Measurements from ENCODE around the gene TIMP2. TPM values are rescaled to one million over a fixed set of nuclear protein-coding genes. Genes with fewer than 3 reads are reported as not detected.
A peak's percentile ranks its signal among the peaks of the same experiment; 100 is the strongest.

TIMP2 gene
- total and polyA plus RNA-seq, 2 donors (not counting 3 experiments of a cell fraction or from before 2014, with no cell fraction given), result 138 to 318 TPM

- H3K9me1 ChIP-seq (replicated peaks; ENCODE audit: control insufficient read depth, extremely low read depth, insufficient read depth, low read length), result no peaks in the 10 kb centered on the region
- H2AFZ ChIP-seq (ENCODE audit: low read depth, low read length), result no peak overlapping the region
- H3K4me1 ChIP-seq (ENCODE audit: control insufficient read depth, extremely low read depth, insufficient read depth, low read length), result peaks cover 21% of the 10 kb centered on the region
- TF ChIP-seq MYC (IDR thresholded peaks at IDR 0.05; ENCODE audit: low read depth, low read length) (no peak), GATA2 (IDR thresholded peaks at IDR 0.05; ENCODE audit: insufficient read depth, insufficient read length, low read depth, low read length) (no peak), CTCF (IDR thresholded peaks at IDR 0.05; ENCODE audit: extremely low read depth in 1 of 2, insufficient read depth in 1 of 2, low read depth in 1 of 2, low read length in 2 of 2) (no peak), POLR2AphosphoS5 (IDR thresholded peaks at IDR 0.05; ENCODE audit: insufficient read depth, low read depth, low read length) (no peak), POLR2A (IDR thresholded peaks at IDR 0.05; ENCODE audit: low read depth, low read length) (no peak), JUN (IDR thresholded peaks at IDR 0.05; ENCODE audit: borderline replicate concordance, insufficient read depth, insufficient read length, low read depth) (no peak)
- CTCF ChIA-PET, result interaction anchor here (1.0 kb wide), 1 partner anchor 8 kb away, joined by 3 read pairs; no protein-coding TSS in a partner anchor
- H3K9me3 ChIP-seq (replicated peaks; ENCODE audit: control insufficient read depth, insufficient read depth, low read length), result no peaks in the 10 kb centered on the region
- no peak for FAIRE-seq
- no peaks in the 10 kb centered on the region for H3K79me2 ChIP-seq (ENCODE audit: control insufficient read depth, insufficient read depth, low read length)
- H4K20me1 ChIP-seq (replicated peaks; ENCODE audit: control insufficient read depth, extremely low read depth, insufficient read depth, low read length), result no peaks in the 10 kb centered on the region
- no peak for DNase-seq (ENCODE audit: low read depth, low spot score)
- H3K27ac ChIP-seq (ENCODE audit: insufficient read depth, low read depth, low read length), result peak overlapping the region; percentile 93
- H3K36me3 ChIP-seq (ENCODE audit: control insufficient read depth in 2 of 2, extremely low read depth in 1 of 2, insufficient read depth in 2 of 2, low read length in 2 of 2), result peaks cover 2 to 9% of the 10 kb centered on the region in 2 experiments
- H3K4me3 ChIP-seq (replicated peaks in 1 of 3; ENCODE audit: insufficient read depth in 1 of 3, low read depth in 1 of 3, low read length in 3 of 3), result no peak overlapping the region
- POLR2A ChIA-PET, result no interaction called here
- H3K9ac ChIP-seq (replicated peaks; ENCODE audit: extremely low read depth, insufficient read depth, low read length), result no peak overlapping the region
- no TSS peak for BruUV-seq (replicated peaks)
- dilution Hi-C loops (cut with MboI; ENCODE audit: extremely low pct_ligation_motif_present, low sequenced_read_pairs) (no loop called here), intact Hi-C loops (cut with micrococcal nuclease) (no loop called here)
- no peak overlapping the region for H3K4me2 ChIP-seq (ENCODE audit: insufficient read depth, low read length)
- H3K27me3 ChIP-seq (ENCODE audit: control insufficient read depth in 2 of 2, insufficient read depth in 2 of 2, low read length in 2 of 2), result no peaks in the 10 kb centered on the region
Observed at GRCh38 chr17:78861229-78861628, 64.0 kb downstream of the TIMP2 start.

- FAIRE-seq, result no peak
- CTCF ChIA-PET, result interaction anchor here (1.8 kb wide), 1 partner anchor 113 kb away, joined by 7 read pairs; no protein-coding TSS in a partner anchor
Observed at GRCh38 chr17:78859051-78859450, 66.1 kb downstream of the TIMP2 start.

More at GRCh38 chr17:78859051-78859450, 66.1 kb downstream of the TIMP2 start:
- TF ChIP-seq FOS (IDR thresholded peaks at IDR 0.05; ENCODE audit: borderline replicate concordance, insufficient read depth, low read length) (no peak), EZH2 (IDR thresholded peaks at IDR 0.05; ENCODE audit: borderline replicate concordance, low read depth, low read length, severe bottlenecking) (no peak), POLR2A (IDR thresholded peaks at IDR 0.05; ENCODE audit: low read depth, low read length) (no peak), POLR2AphosphoS5 (IDR thresholded peaks at IDR 0.05; ENCODE audit: insufficient read depth, low read depth, low read length) (no peak), MAX (IDR thresholded peaks at IDR 0.05; ENCODE audit: insufficient read depth, insufficient read length) (no peak), GATA2 (IDR thresholded peaks at IDR 0.05; ENCODE audit: insufficient read depth, insufficient read length, low read depth, low read length) (no peak), CTCF (IDR thresholded peaks at IDR 0.05; ENCODE audit: extremely low read depth in 1 of 2, insufficient read depth in 1 of 2, low read depth in 1 of 2, low read length in 2 of 2) (no peak), JUN (IDR thresholded peaks at IDR 0.05; ENCODE audit: borderline replicate concordance, insufficient read depth, insufficient read length, low read depth) (no peak)
- Histone ChIP-seq H3K36me3 (ENCODE audit: control insufficient read depth in 2 of 2, extremely low read depth in 1 of 2, insufficient read depth in 2 of 2, low read length in 2 of 2) (peaks cover 7 to 26% of the 10 kb centered on the region in 2 experiments), H3K4me1 (ENCODE audit: control insufficient read depth, extremely low read depth, insufficient read depth, low read length) (peaks cover 15% of the 10 kb centered on the region), H2AFZ (ENCODE audit: low read depth, low read length) (no peak overlapping the region), H4K20me1 (replicated peaks; ENCODE audit: control insufficient read depth, extremely low read depth, insufficient read depth, low read length) (no peaks in the 10 kb centered on the region), H3K9ac (replicated peaks; ENCODE audit: extremely low read depth, insufficient read depth, low read length) (no peak overlapping the region), H3K27ac (ENCODE audit: insufficient read depth, low read depth, low read length) (no peak overlapping the region), H3K4me3 (replicated peaks in 1 of 3; ENCODE audit: insufficient read depth in 1 of 3, low read depth in 1 of 3, low read length in 3 of 3) (no peak overlapping the region), H3K9me3 (replicated peaks; ENCODE audit: control insufficient read depth, insufficient read depth, low read length) (no peaks in the 10 kb centered on the region), H3K4me2 (ENCODE audit: insufficient read depth, low read length) (no peak overlapping the region), H3K9me1 (replicated peaks; ENCODE audit: control insufficient read depth, extremely low read depth, insufficient read depth, low read length) (no peaks in the 10 kb centered on the region), H3K79me2 (ENCODE audit: control insufficient read depth, insufficient read depth, low read length) (no peaks in the 10 kb centered on the region), H3K27me3 (ENCODE audit: control insufficient read depth in 2 of 2, insufficient read depth in 2 of 2, low read length in 2 of 2) (no peaks in the 10 kb centered on the region)
- DNase-seq (ENCODE audit: low read depth, low spot score), result no peak
- dilution Hi-C loops (cut with MboI; ENCODE audit: extremely low pct_ligation_motif_present, low sequenced_read_pairs), result no loop called here
- POLR2A ChIA-PET, result no interaction called here
- intact Hi-C loops (cut with micrococcal nuclease), result no loop called here
- BruUV-seq (replicated peaks), result no TSS peak
